GM21786 (cell line): ENCODE results near the gene NANOS2.
"Not testable (repeated sequence)": the region's sequence is repeated elsewhere in the genome, so short reads cannot be mapped to it uniquely, and the experiment has no call there.

ENCODE experiments used
- ATAC-seq: cut with Tn5 transposase; IDR thresholded peaks from one replicate; pipeline ENCODE4 v1.9.1; 2021; ENCODE audit not compliant: unreplicated experiment

The NANOS2 gene

DNA sequence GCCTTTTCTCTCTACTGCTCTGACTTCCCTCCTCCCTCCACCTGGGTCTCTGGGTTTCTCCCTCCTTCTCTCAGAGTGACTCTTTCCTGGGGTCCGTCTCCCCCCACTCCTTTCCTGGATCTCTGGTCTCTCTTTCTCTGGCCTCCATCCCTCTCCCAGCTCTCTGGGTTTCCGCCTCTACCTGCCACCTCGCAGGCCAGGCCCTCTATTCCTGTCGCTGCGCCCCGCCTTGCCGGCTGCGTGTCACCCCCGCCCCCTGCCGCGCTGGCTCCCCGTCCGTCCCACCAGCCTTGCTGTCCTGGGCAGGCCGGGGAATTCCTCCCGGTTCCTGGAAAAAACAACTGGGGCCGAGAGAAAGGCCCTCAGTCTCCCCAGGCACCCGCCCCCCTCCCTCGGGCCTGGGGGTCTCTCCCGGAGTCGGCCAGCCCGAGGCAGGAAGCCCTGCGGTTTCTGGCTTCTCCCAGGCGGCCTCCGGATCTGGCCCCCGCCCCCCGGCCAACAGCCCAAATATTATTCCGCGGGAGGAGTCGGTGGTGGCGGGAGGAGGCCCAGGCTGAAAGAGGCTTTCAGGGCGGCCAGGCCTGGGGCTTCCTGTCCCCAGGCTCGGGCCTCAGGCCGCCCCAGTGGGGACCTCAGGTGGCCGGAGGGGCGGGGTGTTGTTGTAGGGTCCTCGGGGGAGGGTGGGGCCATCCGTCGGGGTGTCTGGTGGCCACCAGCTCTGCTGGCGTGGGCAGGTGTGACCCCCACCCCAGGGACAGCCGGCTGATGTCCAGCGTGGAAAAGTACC, 38.0 kb downstream of the NANOS2 start:
- ATAC-seq = no peak

DNA sequence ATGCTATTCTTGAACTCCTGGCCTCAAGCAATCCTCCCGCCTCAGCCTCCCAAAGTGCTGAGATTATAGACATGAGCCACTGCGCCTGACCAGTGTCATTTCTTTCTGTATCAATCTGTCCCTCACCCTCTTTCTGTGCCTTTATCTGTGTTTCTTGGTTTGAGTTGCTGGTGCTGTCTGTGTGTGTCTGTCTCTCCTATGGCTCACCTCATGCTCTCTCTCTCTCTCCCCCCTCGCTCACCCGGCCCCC, 38.5 kb downstream of the NANOS2 start:
- ATAC-seq = no peak

DNA sequence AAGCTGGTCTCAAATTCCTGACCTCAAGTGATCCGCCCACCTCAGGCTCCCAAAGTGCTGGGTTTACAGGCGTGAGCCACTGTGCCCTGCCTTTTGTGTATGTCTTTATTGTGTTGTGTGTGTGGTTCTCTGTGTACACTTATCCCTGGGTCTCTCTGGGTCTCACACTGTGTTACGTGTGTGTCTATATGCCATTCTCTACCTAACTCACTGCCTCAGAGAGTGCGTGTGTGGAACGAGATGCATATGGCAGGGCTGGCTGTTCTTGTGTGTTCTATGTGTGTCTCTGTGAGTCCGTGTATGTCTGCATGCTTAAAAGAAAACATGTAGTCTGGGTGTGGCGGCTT, 40.0 kb downstream of the NANOS2 start:
- ATAC-seq = no peak

DNA sequence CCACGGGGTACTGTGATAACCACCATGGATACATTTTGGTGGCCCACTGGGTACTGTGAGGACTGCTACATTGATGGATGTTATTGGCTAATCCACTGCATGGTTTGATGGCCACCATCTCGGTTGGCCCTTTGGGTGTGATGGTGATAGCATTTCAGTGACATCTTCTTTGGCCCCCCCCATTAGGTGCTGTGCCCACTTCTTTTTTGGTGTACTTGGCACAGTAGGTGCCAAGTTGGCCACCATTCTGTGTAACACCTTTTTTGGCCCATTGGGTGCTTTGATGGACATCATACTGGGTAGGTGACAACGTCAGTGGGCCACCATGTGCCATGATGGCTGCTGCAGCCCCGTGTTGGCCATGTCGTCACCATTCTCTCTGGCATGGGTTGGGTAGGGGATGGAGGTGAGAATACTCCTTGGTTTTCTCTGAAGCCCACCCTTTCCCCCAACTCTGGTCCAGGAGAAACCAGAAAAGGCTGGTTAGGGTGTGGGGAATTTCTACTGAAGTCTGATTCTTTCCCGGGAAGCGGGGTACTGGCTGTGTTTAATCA, 41.3 kb downstream of the NANOS2 start:
- ATAC-seq = no peak

DNA sequence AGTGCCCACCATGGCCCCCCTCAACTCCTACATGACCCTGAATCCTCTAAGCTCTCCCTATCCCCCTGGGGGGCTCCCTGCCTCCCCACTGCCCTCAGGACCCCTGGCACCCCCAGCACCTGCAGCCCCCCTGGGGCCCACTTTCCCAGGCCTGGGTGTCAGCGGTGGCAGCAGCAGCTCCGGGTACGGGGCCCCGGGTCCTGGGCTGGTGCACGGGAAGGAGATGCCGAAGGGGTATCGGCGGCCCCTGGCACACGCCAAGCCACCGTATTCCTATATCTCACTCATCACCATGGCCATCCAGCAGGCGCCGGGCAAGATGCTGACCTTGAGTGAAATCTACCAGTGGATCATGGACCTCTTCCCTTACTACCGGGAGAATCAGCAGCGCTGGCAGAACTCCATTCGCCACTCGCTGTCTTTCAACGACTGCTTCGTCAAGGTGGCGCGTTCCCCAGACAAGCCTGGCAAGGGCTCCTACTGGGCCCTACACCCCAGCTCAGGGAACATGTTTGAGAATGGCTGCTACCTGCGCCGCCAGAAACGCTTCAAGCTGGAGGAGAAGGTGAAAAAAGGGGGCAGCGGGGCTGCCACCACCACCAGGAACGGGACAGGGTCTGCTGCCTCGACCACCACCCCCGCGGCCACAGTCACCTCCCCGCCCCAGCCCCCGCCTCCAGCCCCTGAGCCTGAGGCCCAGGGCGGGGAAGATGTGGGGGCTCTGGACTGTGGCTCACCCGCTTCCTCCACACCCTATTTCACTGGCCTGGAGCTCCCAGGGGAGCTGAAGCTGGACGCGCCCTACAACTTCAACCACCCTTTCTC, 42.3 kb downstream of the NANOS2 start:
- ATAC-seq = no peak

DNA sequence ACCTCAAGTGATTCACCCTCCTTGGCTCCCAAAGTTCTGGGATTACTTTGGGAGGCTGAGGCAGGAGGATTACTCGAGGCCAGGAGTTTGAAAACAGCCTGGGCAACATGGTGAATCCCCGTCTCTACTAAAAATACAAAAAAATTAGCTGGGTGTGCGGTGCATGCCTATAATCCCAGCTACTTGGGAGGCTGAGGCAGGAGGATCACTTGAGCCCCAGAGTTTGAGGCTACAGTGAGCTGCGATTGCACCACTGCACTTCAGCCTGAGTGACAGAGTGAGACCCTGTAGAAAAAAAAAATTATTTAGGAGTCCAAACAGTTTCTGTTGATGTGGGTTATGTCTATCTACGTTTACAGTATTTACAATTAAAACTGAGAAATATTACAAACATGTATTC, 43.8 kb downstream of the NANOS2 start:
- no peak for ATAC-seq

DNA sequence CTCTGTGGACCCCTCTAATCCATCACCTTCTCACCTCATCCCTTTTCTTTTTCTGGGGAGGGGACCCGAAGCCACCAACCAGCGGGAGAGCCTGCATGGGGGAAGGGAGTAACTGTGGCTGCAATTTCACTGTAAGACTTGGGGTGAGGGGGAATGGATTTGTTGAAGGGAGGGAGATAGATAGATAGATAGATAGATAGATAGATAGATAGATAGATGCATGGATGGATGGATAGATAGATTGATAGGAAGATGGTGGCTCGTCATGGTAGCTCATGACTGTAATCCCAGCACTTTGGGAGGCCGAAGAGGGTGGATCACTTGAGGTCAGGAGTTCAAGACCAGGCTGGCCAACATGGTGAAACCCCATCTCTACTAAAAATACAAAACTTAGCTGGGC, 47.3 kb downstream of the NANOS2 start:
- ATAC-seq = not testable (repeated sequence)

DNA sequence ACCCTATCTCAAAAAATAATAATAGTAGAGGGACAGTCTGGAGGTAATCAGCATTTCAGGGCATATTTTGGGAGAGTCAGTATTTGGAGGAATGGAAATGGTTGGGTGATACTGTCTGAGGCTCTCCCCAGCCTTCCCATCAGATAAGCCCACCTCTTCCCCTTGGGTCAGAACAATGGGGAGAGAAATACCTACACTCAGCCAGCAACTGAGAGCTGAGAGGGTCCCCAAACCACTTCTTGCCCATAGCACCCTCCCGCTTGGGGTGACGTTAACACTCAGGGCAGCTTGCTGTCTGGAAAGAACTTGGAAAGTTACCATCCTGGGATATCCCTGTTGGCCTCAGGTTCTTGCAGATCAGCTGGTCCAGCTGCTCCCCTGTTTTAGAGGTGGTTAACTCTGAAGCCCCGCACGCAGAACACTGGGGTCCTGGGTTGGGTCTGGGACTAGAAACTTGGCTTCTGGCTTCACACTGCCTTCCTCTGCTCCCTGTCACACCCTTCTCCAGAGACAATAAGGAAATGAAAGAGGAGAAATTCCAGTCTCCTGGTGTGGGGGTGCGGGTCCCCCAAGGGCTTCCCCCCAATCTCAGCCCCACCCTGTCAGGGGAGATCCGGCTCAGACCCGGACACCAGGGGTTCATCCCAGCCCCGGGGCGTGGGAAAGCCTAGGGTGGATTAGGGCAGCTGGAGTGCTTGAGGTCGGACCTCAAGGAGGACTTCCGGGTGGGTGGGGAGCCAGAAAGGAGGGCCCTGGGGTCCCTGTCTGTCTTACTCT, 48.0 kb downstream of the NANOS2 start:
- no peak for ATAC-seq

DNA sequence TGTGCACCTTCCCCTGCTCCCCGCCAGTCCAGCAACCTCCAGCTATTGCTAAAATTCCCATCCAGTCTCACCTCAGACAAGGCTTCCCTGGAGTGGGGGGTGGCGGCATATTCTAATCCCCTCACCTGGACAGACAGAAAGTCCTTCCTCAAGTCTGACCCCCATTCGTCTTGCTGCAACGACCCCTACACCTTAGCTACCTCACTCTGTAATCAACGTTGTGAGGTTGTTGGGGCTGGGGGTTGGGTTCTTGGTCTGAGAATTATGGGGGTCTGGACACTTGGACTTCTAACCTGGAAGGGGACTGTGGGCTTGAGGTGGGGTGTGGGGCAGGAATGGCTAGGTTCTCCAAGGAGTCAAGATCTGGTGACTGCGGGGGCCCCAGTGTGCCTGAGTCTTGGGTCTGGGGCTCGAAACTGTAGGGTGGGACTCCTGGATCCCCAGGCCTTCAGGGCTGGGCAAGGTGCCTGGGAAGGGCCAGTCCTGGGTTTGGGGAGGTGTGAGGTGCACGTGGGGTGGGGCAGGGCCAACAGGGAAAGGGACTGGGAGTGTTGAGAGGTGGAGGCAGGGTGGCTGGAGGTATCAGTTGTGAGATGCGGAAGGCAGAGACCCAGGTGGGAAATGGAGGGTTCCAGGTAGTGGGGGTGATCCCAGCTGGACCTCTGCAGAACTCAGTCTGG, 49.2 kb downstream of the NANOS2 start:
- ATAC-seq = no peak

DNA sequence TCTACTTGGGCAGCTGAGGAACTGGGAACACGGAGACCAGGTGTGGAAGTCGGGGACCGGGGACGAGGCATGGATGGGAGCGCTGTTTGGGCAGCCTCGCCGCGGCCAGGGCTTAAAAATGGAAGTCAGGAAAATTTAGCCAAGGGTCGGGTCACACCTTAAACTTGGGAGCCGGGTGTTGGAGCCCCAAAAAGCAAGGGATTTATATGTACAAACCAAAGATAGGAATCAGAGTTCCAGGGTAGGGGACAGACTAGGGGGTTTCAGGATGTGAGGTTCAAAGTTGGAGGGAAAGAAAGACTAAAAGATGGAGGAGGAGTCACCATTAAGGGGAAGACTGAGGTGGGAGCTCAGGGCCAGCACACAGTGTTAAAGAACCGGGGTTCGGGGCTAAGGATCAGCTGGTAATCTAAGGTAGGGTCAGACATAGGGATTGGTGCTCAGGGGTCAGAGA, 49.9 kb downstream of the NANOS2 start:
- ATAC-seq = no peak

DNA sequence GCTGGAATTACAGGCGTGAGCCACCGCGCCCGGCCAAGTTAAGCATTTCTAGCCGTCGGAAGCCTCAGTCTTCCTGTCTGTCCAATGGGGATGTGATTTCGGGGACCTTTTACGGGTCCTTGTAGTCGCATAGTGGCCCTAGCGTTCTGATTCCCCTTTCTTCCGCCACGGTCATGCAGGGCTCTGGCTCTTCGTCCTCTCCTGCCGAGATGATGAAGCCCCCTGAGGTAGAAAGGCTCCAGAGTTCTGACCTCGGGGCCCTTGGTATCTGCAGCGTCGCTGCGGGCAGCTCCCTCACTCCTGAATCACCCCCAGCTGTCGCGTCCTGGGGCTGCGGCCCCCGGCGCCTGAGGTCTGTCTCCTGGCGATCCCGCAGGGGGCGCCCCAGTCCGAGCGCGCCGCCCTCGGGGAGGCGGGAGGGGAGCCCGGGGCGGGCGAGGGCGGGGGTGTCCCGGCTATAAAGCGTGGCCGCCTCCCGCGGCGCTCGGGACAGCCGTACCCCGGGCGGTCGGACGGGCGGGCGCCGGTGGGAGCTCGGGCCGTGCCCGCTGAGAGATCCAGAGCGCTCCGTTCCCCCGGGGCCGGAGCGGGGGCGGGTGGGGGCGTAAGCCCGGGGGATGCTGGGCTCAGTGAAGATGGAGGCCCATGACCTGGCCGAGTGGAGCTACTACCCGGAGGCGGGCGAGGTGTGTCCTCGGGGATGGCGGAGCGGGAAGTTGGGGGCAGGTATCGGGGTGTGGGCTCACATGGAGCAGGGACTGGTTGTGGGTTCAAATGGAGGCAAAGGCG, 50.5 kb downstream of the NANOS2 start, which contains the start of gene FOXA3:
TSS of gene FOXA3 (plus strand) at position 487 of the 789 bp plus-strand sequence. CDS start at position 618, 131 bp downstream.
- no peak for ATAC-seq

DNA sequence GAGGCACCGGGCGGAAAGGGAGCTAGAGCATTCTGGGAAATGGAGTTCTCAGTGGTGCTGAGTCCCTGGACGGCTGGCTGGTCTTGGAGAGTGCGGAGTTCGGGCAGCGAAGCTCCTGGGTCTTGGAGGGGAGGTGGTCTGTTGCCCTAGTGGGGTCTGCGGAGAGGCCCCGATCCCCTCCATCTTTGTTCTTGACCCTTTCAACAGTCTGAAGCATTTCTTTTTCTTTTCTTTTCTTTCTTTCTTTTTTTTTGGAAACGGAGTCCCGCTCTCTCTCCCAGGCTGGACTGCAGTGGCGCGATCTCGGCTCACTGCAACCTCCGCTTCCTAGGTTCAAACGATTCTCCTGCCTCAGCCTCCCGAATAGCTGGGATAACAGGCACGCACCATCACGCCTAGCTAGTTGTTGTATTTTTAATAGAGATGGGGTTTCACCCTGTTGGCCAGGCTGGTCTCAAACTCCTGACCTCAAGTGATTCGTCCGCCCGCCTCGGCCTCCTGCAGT, 51.2 kb downstream of the NANOS2 start:
- no peak for ATAC-seq
